PC-3 (cell line): ENCODE data around the gene RPS27L. TPM values are rescaled to one million over a fixed set of nuclear protein-coding genes. Genes with fewer than 3 reads are reported as not detected.

ENCODE experiments used
- ATAC-seq: fragments of 200-7000 bp; cut with Tn5 transposase; 2 replicates; pipeline ENCODE4 v1.9.1; 2020; ENCODE audit warnings: mild to moderate bottlenecking, moderate library complexity
- BruUV-seq: library from RNA; stranded (reverse); fragments of 400-500 nt; replicated peaks from 2 replicates; lab custom pipeline; 2021; lab: Mats Ljungman, UMichigan
- CTCF ChIA-PET: fragments of 300-600 bp; sonication (Branson Sonifier 250); formaldehyde crosslinking; loops from one replicate; lab custom pipeline; 2022; ENCODE audit warnings: antibody characterized with exemption; lab: Charles Lee
- POLR2A ChIA-PET: fragments of 300-600 bp; sonication (Branson Sonifier 250); formaldehyde crosslinking; loops from one replicate; lab custom pipeline; 2022; ENCODE audit warnings: antibody characterized with exemption; ENCODE audit not compliant: unreplicated experiment; lab: Charles Lee
- DNase-seq: peaks from one replicate; pipeline ENCODE4 v3.0.0-alpha.2; 2015
- H2AFZ ChIP-seq: fragments of 300-600 bp; sonication (generic); 2 replicates; pipeline ENCODE4 v1.6.0; 2016; ENCODE audit warnings: antibody characterized with exemption, low read length
- H3F3A ChIP-seq: fragments of 300-600 bp; sonication (generic); one replicate; pipeline ENCODE4 v1.6.0; 2017; ENCODE audit warnings: antibody characterized with exemption, low read length, control low read depth, mild to moderate bottlenecking; ENCODE audit not compliant: unreplicated experiment
- H3K27ac ChIP-seq: fragments of 300-600 bp; sonication (generic); 2 replicates; pipeline ENCODE4 v1.5.1; 2016; ENCODE audit warnings: mild to moderate bottlenecking, low read length
- H3K27me3 ChIP-seq: fragments of 300-600 bp; sonication (generic); 2 replicates; pipeline ENCODE4 v1.6.1; 2016; ENCODE audit warnings: low read length, mixed read lengths
- H3K36me3 ChIP-seq: fragments of 300-600 bp; sonication (generic); 2 replicates; pipeline ENCODE4 v1.6.1; 2016; ENCODE audit warnings: low read depth, mixed run types, low read length, mixed read lengths
- H3K4me1 ChIP-seq: fragments of 300-600 bp; sonication (generic); 2 replicates; pipeline ENCODE4 v1.5.1; 2016; ENCODE audit warnings: low read length; ENCODE audit not compliant: insufficient read depth
- H3K4me2 ChIP-seq: fragments of 300-600 bp; sonication (generic); 2 replicates; pipeline ENCODE4 v1.6.0; 2016; ENCODE audit warnings: low read length
- H3K4me3 ChIP-seq: fragments of 300-600 bp; sonication (generic); 2 replicates; pipeline ENCODE4 v1.5.1; 2016; ENCODE audit warnings: mild to moderate bottlenecking, low read length, mixed read lengths
- H3K79me2 ChIP-seq: fragments of 300-600 bp; sonication (generic); 2 replicates; pipeline ENCODE4 v1.6.1; 2017; ENCODE audit warnings: low read length, mixed read lengths
- H3K9ac ChIP-seq: fragments of 300-600 bp; sonication (generic); 2 replicates; pipeline ENCODE4 v1.6.0; 2016; ENCODE audit warnings: mild to moderate bottlenecking, low read length
- H3K9me2 ChIP-seq: fragments of 300-600 bp; sonication (generic); replicated peaks from 2 replicates; pipeline ENCODE4 v1.6.1; 2016; ENCODE audit warnings: mixed run types, low read length, mixed read lengths
- H3K9me3 ChIP-seq: fragments of 300-600 bp; sonication (generic); 2 replicates; pipeline ENCODE4 v1.6.1; 2016; ENCODE audit warnings: low read length, mixed read lengths
- H4K20me1 ChIP-seq: fragments of 300-600 bp; sonication (generic); 2 replicates; pipeline ENCODE4 v1.6.1; 2016; ENCODE audit warnings: low read length, mixed read lengths
- EZH2 ChIP-seq: fragments of 300-600 bp; sonication (generic); IDR thresholded peaks from one replicate; pipeline ENCODE4 v1.6.1; 2017; ENCODE audit warnings: antibody characterized with exemption, mild to moderate bottlenecking, low read length; ENCODE audit not compliant: unreplicated experiment
- EZH2phosphoT487 ChIP-seq: fragments of 300-600 bp; sonication (generic); IDR thresholded peaks from 2 replicates; pipeline ENCODE4 v1.6.1; 2018; ENCODE audit warnings: mild to moderate bottlenecking, antibody characterized with exemption, low read length, borderline replicate concordance
- intact Hi-C: fragments of 100-400 bp; cut with micrococcal nuclease; formaldehyde crosslinking; loops from 2 replicates; pipeline ENCODE4 v1.9.0; 2023
- total RNA-seq: library from RNA; depleted of rRNA; stranded (reverse); fragments of >200 nt; gene quantifications from 2 replicates; pipeline ENCODE4 v1.2.3, GENCODE V29; 2014
- TF ChIP-seq, protein P1 (sequence below): fragments of 300-600 bp; sonication (generic); conservative IDR thresholded peaks from 2 replicates; pipeline ENCODE4 v1.5.1; 2017; ENCODE audit warnings: antibody characterized with exemption, low read depth, mild to moderate bottlenecking, low read length

RPS27L gene
- total RNA-seq, 1 experiment from 2014 or later = 48.5 TPM

DNA sequence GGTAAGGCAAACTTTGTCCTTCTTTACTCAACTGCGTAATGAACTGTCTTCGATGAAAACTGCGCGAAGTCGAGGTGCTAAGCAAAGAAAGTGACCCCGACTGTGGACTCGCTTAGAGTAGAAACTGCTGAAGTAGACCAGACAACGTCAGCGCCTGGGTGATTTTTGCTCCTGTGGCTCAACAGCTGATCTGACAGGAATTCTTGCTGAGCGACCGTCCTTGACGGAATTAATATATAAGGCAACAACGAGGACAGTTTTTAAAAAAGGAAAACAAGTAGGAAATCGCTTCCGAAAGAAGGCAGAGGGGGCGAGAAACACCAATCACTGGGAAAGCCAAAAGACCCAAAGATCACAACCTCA is 541 bp downstream of the RPS27L start:
- no peaks in the 10 kb centered on the region for H3K27me3 ChIP-seq
- H3K4me2 ChIP-seq = peak overlapping the region; percentile 88
- H3K4me1 ChIP-seq = peaks cover 13% of the 10 kb centered on the region
- H4K20me1 ChIP-seq = no peaks in the 10 kb centered on the region
- peaks cover 19% of the 10 kb centered on the region for H3K79me2 ChIP-seq
- peak overlapping the region; percentile 92 for H2AFZ ChIP-seq
- H3F3A ChIP-seq = no peaks in the 10 kb centered on the region
- peak overlapping the region; percentile 84 for H3K4me3 ChIP-seq
- no peaks in the 10 kb centered on the region for H3K36me3 ChIP-seq
- no peaks in the 10 kb centered on the region for H3K9me2 ChIP-seq
- H3K9ac ChIP-seq = peak overlapping the region; percentile 76
- H3K9me3 ChIP-seq = no peaks in the 10 kb centered on the region
- POLR2A ChIA-PET = interaction anchor here (0.5 to 0.6 kb wide), 2 partner anchors 108 to 186 kb away, joined by 3 read pairs; no protein-coding TSS in a partner anchor
- no peak; the same call in 1 of the 2 replicates for ATAC-seq
- intact Hi-C loops = loop anchor here (2.0 to 5.0 kb wide), 4 partner anchors 36 to 246 kb away; partner anchors contain the start of gene APH1B
- peak; percentile 17 for DNase-seq
- TF ChIP-seq EZH2phosphoT487 = no peak
- no peak for TF ChIP-seq EZH2
- TF ChIP-seq, protein P1, sequence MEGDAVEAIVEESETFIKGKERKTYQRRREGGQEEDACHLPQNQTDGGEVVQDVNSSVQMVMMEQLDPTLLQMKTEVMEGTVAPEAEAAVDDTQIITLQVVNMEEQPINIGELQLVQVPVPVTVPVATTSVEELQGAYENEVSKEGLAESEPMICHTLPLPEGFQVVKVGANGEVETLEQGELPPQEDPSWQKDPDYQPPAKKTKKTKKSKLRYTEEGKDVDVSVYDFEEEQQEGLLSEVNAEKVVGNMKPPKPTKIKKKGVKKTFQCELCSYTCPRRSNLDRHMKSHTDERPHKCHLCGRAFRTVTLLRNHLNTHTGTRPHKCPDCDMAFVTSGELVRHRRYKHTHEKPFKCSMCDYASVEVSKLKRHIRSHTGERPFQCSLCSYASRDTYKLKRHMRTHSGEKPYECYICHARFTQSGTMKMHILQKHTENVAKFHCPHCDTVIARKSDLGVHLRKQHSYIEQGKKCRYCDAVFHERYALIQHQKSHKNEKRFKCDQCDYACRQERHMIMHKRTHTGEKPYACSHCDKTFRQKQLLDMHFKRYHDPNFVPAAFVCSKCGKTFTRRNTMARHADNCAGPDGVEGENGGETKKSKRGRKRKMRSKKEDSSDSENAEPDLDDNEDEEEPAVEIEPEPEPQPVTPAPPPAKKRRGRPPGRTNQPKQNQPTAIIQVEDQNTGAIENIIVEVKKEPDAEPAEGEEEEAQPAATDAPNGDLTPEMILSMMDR = no peak
- peak overlapping the region; percentile 51 for H3K27ac ChIP-seq
- TSS peak; percentile 74 for BruUV-seq
- CTCF ChIA-PET = no interaction called here

DNA sequence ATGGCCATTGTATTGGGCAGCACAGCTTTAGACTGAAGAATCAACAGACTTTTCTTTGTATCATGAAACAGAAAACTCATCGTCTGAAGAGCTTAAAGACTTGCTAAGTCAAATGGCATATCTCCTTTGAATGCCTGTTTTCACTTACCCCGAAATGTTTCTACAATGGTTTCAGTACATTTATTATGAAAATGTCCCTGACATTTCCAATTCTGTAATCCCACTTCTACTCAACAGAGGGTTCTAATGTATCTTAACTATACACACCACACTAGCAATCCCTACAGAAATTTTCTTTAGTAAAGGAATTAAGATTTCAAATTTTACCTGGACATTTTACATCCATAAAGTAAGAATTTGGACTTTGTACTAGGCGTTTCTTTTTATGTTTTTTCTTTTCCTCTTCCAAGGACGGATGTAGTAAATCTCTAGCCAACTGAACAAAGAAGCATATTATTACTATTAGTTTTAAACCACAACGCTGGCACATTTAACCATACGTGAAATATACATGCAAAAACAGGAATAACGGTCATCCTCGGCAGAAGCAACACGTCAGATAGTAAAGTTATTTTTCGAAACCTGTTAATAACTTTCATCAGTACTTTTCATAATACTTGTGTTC is 1.1 kb downstream of the RPS27L start:
- no peaks in the 10 kb centered on the region for H4K20me1 ChIP-seq
- intact Hi-C loops = loop anchor here (2.0 to 5.0 kb wide), 4 partner anchors 36 to 246 kb away; partner anchors contain the start of gene APH1B
- peak overlapping the region; percentile 84 for H3K4me3 ChIP-seq
- H3K79me2 ChIP-seq = peaks cover 19% of the 10 kb centered on the region
- no TSS peak for BruUV-seq
- DNase-seq (peak; percentile 13), ATAC-seq (no peak)
- H3K9me3 ChIP-seq = no peaks in the 10 kb centered on the region
- peak overlapping the region; percentile 88 for H3K4me2 ChIP-seq
- H3F3A ChIP-seq = no peaks in the 10 kb centered on the region
- ChIA-PET POLR2A (no interaction called here), CTCF (no interaction called here)
- peak overlapping the region; percentile 92 for H2AFZ ChIP-seq
- peaks cover 13% of the 10 kb centered on the region for H3K4me1 ChIP-seq
- H3K27ac ChIP-seq = no peak overlapping the region
- H3K36me3 ChIP-seq = no peaks in the 10 kb centered on the region
- H3K9ac ChIP-seq = peak overlapping the region; percentile 76
- no peaks in the 10 kb centered on the region for H3K27me3 ChIP-seq
- TF ChIP-seq EZH2 (no peak), EZH2phosphoT487 (no peak)
- TF ChIP-seq, protein P1 = no peak
- no peaks in the 10 kb centered on the region for H3K9me2 ChIP-seq

DNA sequence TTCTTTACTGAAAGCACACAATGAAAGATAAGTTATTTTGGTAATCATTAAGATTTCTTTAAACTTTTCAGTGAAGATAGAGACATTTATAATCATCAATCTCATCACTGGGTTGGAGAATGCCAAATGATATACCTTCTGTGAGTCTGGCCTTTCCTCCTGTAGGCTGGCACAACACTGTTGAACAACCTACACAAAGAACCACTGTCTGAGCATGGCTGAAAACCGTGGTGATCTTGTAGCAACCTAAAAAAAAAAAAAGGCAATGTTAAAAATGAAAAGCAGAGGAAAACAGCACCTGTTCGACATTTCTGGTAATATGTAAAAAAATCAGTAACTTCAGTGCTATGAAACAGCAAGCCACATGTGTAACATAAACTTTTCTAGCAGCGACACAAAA is 1.8 kb downstream of the RPS27L start:
- H3K9ac ChIP-seq = no peak overlapping the region; the same call in 1 of the 2 replicates
- no peaks in the 10 kb centered on the region for H3K36me3 ChIP-seq
- no peak overlapping the region for H3K27ac ChIP-seq
- peak overlapping the region; percentile 88 for H3K4me2 ChIP-seq
- CTCF ChIA-PET = no interaction called here
- no peak overlapping the region for H2AFZ ChIP-seq
- ATAC-seq (no peak), DNase-seq (no peak)
- intact Hi-C loops = loop anchor here (5.0 kb wide), 3 partner anchors 37 to 247 kb away; no protein-coding TSS in a partner anchor
- no peaks in the 10 kb centered on the region for H3K27me3 ChIP-seq
- peak overlapping the region; percentile 84; the same call in 1 of the 2 replicates for H3K4me3 ChIP-seq
- peaks cover 19% of the 10 kb centered on the region for H3K79me2 ChIP-seq
- H3K4me1 ChIP-seq = peaks cover 14% of the 10 kb centered on the region
- no peaks in the 10 kb centered on the region for H3K9me2 ChIP-seq
- POLR2A ChIA-PET = no interaction called here
- BruUV-seq = no TSS peak
- H3F3A ChIP-seq = no peaks in the 10 kb centered on the region
- H4K20me1 ChIP-seq = no peaks in the 10 kb centered on the region
- TF ChIP-seq, protein P1 = no peak
- TF ChIP-seq EZH2phosphoT487 (no peak), EZH2 (no peak)
- no peaks in the 10 kb centered on the region for H3K9me3 ChIP-seq
